ENCODE measurements around the gene SAPCD2. TPM values are rescaled to one million over a fixed set of nuclear protein-coding genes. Genes with fewer than 3 reads are reported as not detected.

SAPCD2 gene
- total RNA-seq, 2 donors from 2014 or later: 20.8 to 24.9 TPM

DNA sequence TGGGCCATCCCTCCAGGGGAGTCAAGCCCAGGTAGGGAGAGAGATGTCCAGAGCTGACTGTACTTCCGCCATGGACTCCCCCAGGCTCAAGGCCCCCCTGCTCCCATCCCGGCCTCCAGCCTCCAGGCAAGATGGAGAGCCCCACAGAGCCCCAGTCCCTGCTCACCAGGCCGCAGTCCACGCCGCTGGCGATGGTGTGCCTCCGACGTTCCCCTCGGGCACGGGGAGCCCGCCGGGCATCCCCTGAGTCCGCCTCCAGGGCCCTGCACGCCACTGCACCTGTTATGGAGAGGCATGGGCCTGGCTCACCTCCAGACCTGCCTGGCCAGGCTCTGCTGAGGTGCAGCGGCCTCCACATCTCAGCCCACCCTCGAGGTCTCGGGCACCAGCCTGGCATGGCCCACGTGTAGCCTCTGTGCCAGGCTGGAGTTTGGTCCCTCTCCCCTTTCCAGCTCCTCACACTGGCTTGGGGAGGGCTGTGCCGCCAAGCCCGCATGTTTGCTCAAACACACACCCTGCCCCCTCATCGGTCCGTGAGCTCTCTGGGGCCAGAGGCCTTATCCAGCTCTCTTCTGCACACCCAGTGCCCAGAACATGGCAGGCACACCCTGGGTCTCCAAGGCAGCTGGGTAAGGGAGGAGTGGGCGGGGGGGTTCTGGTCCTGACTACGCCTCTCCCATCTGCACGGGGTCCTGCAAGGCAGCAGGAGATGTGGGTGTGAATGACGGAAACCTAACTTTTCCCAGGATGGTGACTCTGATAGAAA is 4.1 kb downstream of the SAPCD2 start:
- Mint-ChIP-seq H3K27me3 (ENCODE audit: insufficient read depth) (no peaks in the 10 kb centered on the region), H3K27ac (no peak overlapping the region), H3K9me3 (no peaks in the 10 kb centered on the region), H3K36me3 (ENCODE audit: low read depth) (peaks cover 2% of the 10 kb centered on the region), H3K4me1 (peaks cover 15% of the 10 kb centered on the region), H3K4me3 (no peak overlapping the region)
- Histone ChIP-seq H3K4me3 (ENCODE audit: low read length) (no peak overlapping the region), H3K36me3 (ENCODE audit: control insufficient read depth, insufficient read depth, low read length) (no peaks in the 10 kb centered on the region), H3K27me3 (ENCODE audit: control insufficient read depth, insufficient read depth, low read length, poor library complexity, severe bottlenecking) (no peaks in the 10 kb centered on the region), H3K27ac (ENCODE audit: low read depth, low read length) (no peak overlapping the region), H3K9ac (ENCODE audit: extremely low read depth, low read length, poor library complexity, severe bottlenecking) (no peak overlapping the region), H3K9me3 (ENCODE audit: control insufficient read depth, low read length) (no peaks in the 10 kb centered on the region), H3K4me1 (ENCODE audit: control insufficient read depth, insufficient read depth, low read length) (peaks cover 3% of the 10 kb centered on the region)
- no peak for DNase-seq
- WGBS, 2 experiments (ENCODE audit: insufficient coverage in 1 of 2, insufficient read length in 1 of 2): 93 to 96% methylated on average over 20 to 26 of the region's 26 CpGs
- TF ChIP-seq, protein P1, sequence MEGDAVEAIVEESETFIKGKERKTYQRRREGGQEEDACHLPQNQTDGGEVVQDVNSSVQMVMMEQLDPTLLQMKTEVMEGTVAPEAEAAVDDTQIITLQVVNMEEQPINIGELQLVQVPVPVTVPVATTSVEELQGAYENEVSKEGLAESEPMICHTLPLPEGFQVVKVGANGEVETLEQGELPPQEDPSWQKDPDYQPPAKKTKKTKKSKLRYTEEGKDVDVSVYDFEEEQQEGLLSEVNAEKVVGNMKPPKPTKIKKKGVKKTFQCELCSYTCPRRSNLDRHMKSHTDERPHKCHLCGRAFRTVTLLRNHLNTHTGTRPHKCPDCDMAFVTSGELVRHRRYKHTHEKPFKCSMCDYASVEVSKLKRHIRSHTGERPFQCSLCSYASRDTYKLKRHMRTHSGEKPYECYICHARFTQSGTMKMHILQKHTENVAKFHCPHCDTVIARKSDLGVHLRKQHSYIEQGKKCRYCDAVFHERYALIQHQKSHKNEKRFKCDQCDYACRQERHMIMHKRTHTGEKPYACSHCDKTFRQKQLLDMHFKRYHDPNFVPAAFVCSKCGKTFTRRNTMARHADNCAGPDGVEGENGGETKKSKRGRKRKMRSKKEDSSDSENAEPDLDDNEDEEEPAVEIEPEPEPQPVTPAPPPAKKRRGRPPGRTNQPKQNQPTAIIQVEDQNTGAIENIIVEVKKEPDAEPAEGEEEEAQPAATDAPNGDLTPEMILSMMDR (conservative IDR thresholded peaks at IDR 0.05): no peak

DNA sequence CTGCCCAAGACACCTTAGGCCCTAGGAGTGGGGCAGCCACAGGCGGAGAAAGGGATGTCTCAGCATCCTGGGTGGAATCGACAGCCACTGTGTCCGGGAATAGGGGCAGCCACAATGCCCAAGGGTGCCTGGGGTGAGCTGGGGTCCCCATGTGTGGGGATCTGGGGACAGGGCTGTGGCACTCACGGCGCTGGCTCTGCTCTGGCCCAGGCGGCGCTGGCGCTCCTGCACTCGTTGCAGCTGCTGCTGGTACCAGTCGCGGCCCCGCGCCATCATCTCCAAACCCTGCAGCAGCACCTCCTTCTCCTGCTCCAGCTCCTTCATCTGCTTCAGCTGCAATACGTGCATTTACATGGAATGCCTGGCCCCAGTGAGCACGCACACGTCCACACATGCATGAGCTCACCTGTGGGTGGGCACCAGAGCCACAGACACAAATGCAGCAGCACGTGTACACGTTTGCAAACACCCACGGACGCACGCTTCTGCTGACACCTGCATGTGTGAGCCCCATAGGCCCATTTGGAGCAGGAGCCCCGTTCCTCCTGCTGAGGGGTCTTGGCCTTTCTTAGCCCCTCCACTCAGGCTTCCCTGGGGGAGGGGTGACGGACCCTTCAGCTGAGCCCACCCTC is 4.9 kb downstream of the SAPCD2 start:
- H3K27ac ChIP-seq (ENCODE audit: low read depth, low read length): no peak overlapping the region
- H3K9ac ChIP-seq (ENCODE audit: extremely low read depth, low read length, poor library complexity, severe bottlenecking): no peak overlapping the region
- 92 to 95% methylated on average over 14 to 23 of the region's 23 CpGs for WGBS, 2 experiments (ENCODE audit: insufficient coverage in 1 of 2, insufficient read length in 1 of 2)

DNA sequence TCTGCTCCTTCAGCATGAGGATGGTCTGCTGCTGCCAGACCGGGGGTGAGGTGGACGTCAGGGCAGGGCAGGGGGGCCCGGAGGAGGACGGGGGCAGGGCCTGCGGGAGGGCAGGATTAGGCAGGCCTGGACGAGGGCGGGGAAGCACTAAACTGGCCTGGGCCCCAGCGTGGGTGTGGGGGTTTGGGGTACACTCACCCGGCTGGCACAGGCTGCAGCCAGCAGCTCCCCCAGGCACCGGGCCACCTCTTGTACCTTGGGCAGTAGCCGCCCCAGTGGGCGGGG is 5.5 kb downstream of the SAPCD2 start:
- DNase-seq: no peak
- Histone ChIP-seq H3K9ac (ENCODE audit: extremely low read depth, low read length, poor library complexity, severe bottlenecking) (no peak overlapping the region), H3K4me3 (ENCODE audit: low read length) (no peak overlapping the region), H3K9me3 (ENCODE audit: control insufficient read depth, low read length) (no peaks in the 10 kb centered on the region), H3K36me3 (ENCODE audit: control insufficient read depth, insufficient read depth, low read length) (no peaks in the 10 kb centered on the region), H3K27me3 (ENCODE audit: control insufficient read depth, insufficient read depth, low read length, poor library complexity, severe bottlenecking) (no peaks in the 10 kb centered on the region), H3K27ac (ENCODE audit: low read depth, low read length) (no peak overlapping the region), H3K4me1 (ENCODE audit: control insufficient read depth, insufficient read depth, low read length) (peaks cover 3% of the 10 kb centered on the region)
- 80 to 93% methylated on average over 3 to 12 of the region's 12 CpGs for WGBS, 2 experiments (ENCODE audit: insufficient coverage in 1 of 2, insufficient read length in 1 of 2)
- no peak overlapping the region for H3K4me3 Mint-ChIP-seq
- H3K4me1 Mint-ChIP-seq: peaks cover 11% of the 10 kb centered on the region
- H3K36me3 Mint-ChIP-seq (ENCODE audit: low read depth): peaks cover 2% of the 10 kb centered on the region
- H3K9me3 Mint-ChIP-seq: no peaks in the 10 kb centered on the region
- TF ChIP-seq, protein P1 (conservative IDR thresholded peaks at IDR 0.05): no peak
- no peaks in the 10 kb centered on the region for H3K27me3 Mint-ChIP-seq (ENCODE audit: insufficient read depth)
- H3K27ac Mint-ChIP-seq: no peak overlapping the region

More for the DNA sequence above, 4.9 kb downstream of the SAPCD2 start:
- H3K36me3 Mint-ChIP-seq (ENCODE audit: low read depth): peaks cover 2% of the 10 kb centered on the region
- no peaks in the 10 kb centered on the region for H3K9me3 Mint-ChIP-seq
- no peak for DNase-seq
- H3K36me3 ChIP-seq (ENCODE audit: control insufficient read depth, insufficient read depth, low read length): no peaks in the 10 kb centered on the region
- no peak overlapping the region for H3K4me3 Mint-ChIP-seq
- H3K4me3 ChIP-seq (ENCODE audit: low read length): no peak overlapping the region
- TF ChIP-seq, protein P1 (conservative IDR thresholded peaks at IDR 0.05): no peak
- no peaks in the 10 kb centered on the region for H3K9me3 ChIP-seq (ENCODE audit: control insufficient read depth, low read length)
- no peak overlapping the region for H3K27ac Mint-ChIP-seq
- H3K4me1 Mint-ChIP-seq: peaks cover 11% of the 10 kb centered on the region
- H3K27me3 Mint-ChIP-seq (ENCODE audit: insufficient read depth): no peaks in the 10 kb centered on the region
- H3K27me3 ChIP-seq (ENCODE audit: control insufficient read depth, insufficient read depth, low read length, poor library complexity, severe bottlenecking): no peaks in the 10 kb centered on the region
- H3K4me1 ChIP-seq (ENCODE audit: control insufficient read depth, insufficient read depth, low read length): peaks cover 3% of the 10 kb centered on the region

All from endodermal cell (in vitro differentiated cells).